Measurements from ENCODE around the gene RUNX1.

- TF ChIP-seq, protein P1, sequence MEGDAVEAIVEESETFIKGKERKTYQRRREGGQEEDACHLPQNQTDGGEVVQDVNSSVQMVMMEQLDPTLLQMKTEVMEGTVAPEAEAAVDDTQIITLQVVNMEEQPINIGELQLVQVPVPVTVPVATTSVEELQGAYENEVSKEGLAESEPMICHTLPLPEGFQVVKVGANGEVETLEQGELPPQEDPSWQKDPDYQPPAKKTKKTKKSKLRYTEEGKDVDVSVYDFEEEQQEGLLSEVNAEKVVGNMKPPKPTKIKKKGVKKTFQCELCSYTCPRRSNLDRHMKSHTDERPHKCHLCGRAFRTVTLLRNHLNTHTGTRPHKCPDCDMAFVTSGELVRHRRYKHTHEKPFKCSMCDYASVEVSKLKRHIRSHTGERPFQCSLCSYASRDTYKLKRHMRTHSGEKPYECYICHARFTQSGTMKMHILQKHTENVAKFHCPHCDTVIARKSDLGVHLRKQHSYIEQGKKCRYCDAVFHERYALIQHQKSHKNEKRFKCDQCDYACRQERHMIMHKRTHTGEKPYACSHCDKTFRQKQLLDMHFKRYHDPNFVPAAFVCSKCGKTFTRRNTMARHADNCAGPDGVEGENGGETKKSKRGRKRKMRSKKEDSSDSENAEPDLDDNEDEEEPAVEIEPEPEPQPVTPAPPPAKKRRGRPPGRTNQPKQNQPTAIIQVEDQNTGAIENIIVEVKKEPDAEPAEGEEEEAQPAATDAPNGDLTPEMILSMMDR (IDR thresholded peaks at IDR 0.05; ENCODE audit: low read depth, low read length), result no peak
- no peak for TF ChIP-seq POLR2A (IDR thresholded peaks at IDR 0.05; ENCODE audit: extremely low read depth, insufficient read length)
- no peak for TF ChIP-seq MAX (IDR thresholded peaks at IDR 0.05; ENCODE audit: low read depth, low read length)
Observed at GRCh38 chr21:34962136-34962535, 87.0 kb downstream of the RUNX1 start.
